SJSA1 (cell line): ENCODE measurements around the gene PARD3B. TPM values are rescaled to one million over a fixed set of nuclear protein-coding genes. Genes with fewer than 3 reads are reported as not detected.
A peak's percentile ranks its signal among the peaks of the same experiment; 100 is the strongest.

Experiments used
- DNase-seq, 2 experiments: peaks; one replicate each; pipeline ENCODE4 v3.0.0-alpha.2; 2015 to 2020; ENCODE audit warnings: low spot score in 2 of 2, low read depth in 1 of 2
- H3K27ac ChIP-seq: fragments of 250-450 bp; sonication (Bioruptor Pico); 2 replicates; pipeline ENCODE4 v1.5.1; 2020; ENCODE audit warnings: mild to moderate bottlenecking, moderate library complexity
- H3K27me3 ChIP-seq: fragments of 250-450 bp; sonication (Bioruptor Pico); replicated peaks from 2 replicates; pipeline ENCODE4 v1.5.1; 2020; ENCODE audit warnings: mild to moderate bottlenecking, moderate library complexity
- H3K36me3 ChIP-seq: fragments of 250-450 bp; sonication (Bioruptor Pico); 2 replicates; pipeline ENCODE4 v1.5.1; 2020; ENCODE audit warnings: mild to moderate bottlenecking
- H3K4me1 ChIP-seq: fragments of 250-450 bp; sonication (Bioruptor Pico); replicated peaks from 2 replicates; pipeline ENCODE4 v1.6.1; 2021; ENCODE audit warnings: mild to moderate bottlenecking
- H3K4me3 ChIP-seq: fragments of 250-450 bp; sonication (Bioruptor Pico); 2 replicates; pipeline ENCODE4 v1.5.1; 2020; ENCODE audit warnings: mild to moderate bottlenecking
- H3K9me3 ChIP-seq: fragments of 250-450 bp; sonication (Bioruptor Pico); replicated peaks from 2 replicates; pipeline ENCODE4 v1.5.1; 2020; ENCODE audit warnings: mild to moderate bottlenecking
- total RNA-seq: library from RNA; depleted of rRNA; stranded (reverse); fragments of >200 nt; shearing (Covaris generic); gene quantifications from 2 replicates; pipeline ENCODE4 v1.2.3, GENCODE V29; 2014

Gene PARD3B
- total RNA-seq, 1 experiment from 2014 or later: 10.6 TPM

DNA sequence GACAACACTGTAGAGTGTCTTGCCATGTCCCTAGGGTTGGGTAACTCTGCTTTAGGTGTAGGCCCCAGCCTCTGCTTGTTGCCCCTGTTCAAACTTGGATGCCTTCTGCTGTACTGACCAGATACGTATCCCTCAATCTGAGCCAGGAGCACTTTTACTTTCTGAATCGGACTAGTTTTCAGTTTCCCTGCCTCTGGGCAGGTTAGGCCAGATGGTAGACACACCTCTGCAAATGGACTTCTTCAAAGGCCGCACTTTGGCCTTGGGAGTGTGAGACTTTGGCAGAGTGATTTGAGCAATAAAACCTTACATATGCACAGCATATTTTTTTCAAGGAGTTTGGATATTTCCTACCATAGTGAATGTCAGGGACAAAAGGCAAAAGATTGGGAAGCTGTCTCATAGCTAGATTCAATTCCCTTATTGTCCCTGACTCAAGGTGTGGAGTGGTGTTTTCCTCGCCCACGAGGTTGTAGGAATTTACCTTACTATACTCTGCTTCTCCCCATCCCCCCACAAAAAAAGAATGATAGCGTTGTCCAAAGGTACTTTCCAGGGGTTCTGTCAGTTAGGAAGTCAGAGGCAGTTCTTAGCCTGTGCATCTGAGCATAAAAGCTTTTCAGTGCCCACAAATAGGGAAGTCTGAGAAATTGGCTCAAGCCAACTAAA is 15.3 kb upstream of the PARD3B start:
- H3K9me3 ChIP-seq: no peaks in the 10 kb centered on the region
- no peak overlapping the region for H3K27ac ChIP-seq
- no peak overlapping the region for H3K4me3 ChIP-seq
- H3K36me3 ChIP-seq: no peaks in the 10 kb centered on the region
- peaks cover 7% of the 10 kb centered on the region for H3K4me1 ChIP-seq
- no peaks in the 10 kb centered on the region for H3K27me3 ChIP-seq
- no peak for DNase-seq

GRCh38 chr2:204530464-204530805 is 14.8 kb upstream of the PARD3B start:
- DNase-seq: no peak
- no peaks in the 10 kb centered on the region for H3K9me3 ChIP-seq
- no peak overlapping the region for H3K27ac ChIP-seq
- no peak overlapping the region for H3K4me3 ChIP-seq
- H3K36me3 ChIP-seq: no peaks in the 10 kb centered on the region
- H3K27me3 ChIP-seq: no peaks in the 10 kb centered on the region
- peaks cover 7% of the 10 kb centered on the region for H3K4me1 ChIP-seq

- Histone ChIP-seq H3K4me1 (peaks cover 7% of the 10 kb centered on the region), H3K9me3 (no peaks in the 10 kb centered on the region; the same call in 1 of the 2 replicates), H3K4me3 (no peak overlapping the region), H3K36me3 (no peaks in the 10 kb centered on the region), H3K27me3 (no peaks in the 10 kb centered on the region), H3K27ac (no peak overlapping the region)
- peak in 1 of 2 experiments; percentile 36 for DNase-seq
Observed at GRCh38 chr2:204533629-204534370, 11.5 kb upstream of the PARD3B start.

- no peaks in the 10 kb centered on the region; the same call in 1 of the 2 replicates for H3K9me3 ChIP-seq
- H3K27me3 ChIP-seq: no peaks in the 10 kb centered on the region
- no peak overlapping the region for H3K4me3 ChIP-seq
- H3K36me3 ChIP-seq: no peaks in the 10 kb centered on the region
- H3K27ac ChIP-seq: no peak overlapping the region
- peaks cover 7% of the 10 kb centered on the region for H3K4me1 ChIP-seq
- DNase-seq: no peak
Observed at GRCh38 chr2:204535356-204535755, 9.9 kb upstream of the PARD3B start.

- DNase-seq: no peak
- no peaks in the 10 kb centered on the region for H3K27me3 ChIP-seq
- peaks cover 7% of the 10 kb centered on the region for H3K4me1 ChIP-seq
- no peak overlapping the region for H3K27ac ChIP-seq
- H3K4me3 ChIP-seq: no peak overlapping the region
- H3K36me3 ChIP-seq: no peaks in the 10 kb centered on the region
- H3K9me3 ChIP-seq: no peaks in the 10 kb centered on the region; the same call in 1 of the 2 replicates
Observed at GRCh38 chr2:204535764-204536163, 9.5 kb upstream of the PARD3B start.

GRCh38 chr2:204538182-204539018 is 6.9 kb upstream of the PARD3B start:
- no peaks in the 10 kb centered on the region for H3K27me3 ChIP-seq
- H3K36me3 ChIP-seq: no peaks in the 10 kb centered on the region
- no peak overlapping the region for H3K4me3 ChIP-seq
- peaks cover 7% of the 10 kb centered on the region for H3K4me1 ChIP-seq
- no peaks in the 10 kb centered on the region; the same call in 1 of the 2 replicates for H3K9me3 ChIP-seq
- no peak overlapping the region for H3K27ac ChIP-seq
- DNase-seq: no peak

DNA sequence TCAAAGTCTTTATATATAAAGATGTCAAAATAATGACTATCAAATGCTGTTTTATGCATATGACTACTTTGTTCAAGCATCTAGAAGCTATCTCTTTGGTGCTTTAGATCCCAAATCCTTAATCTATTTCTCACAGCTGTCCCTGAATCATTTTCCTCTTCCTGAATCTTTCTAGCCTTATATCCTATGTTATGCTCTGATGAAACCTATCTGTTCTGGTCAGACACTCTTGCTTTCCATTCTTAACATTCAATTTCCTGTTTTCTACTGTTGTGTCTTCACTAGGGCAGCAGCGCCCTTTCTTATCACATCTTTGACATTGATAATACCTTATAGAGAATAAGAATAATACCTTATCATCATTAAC is 6.3 kb upstream of the PARD3B start:
- DNase-seq: no peak
- Histone ChIP-seq H3K36me3 (no peaks in the 10 kb centered on the region), H3K4me3 (no peak overlapping the region), H3K4me1 (peaks cover under 1% of the 10 kb centered on the region), H3K27ac (no peak overlapping the region), H3K9me3 (no peaks in the 10 kb centered on the region; the same call in 1 of the 2 replicates), H3K27me3 (no peaks in the 10 kb centered on the region)

DNA sequence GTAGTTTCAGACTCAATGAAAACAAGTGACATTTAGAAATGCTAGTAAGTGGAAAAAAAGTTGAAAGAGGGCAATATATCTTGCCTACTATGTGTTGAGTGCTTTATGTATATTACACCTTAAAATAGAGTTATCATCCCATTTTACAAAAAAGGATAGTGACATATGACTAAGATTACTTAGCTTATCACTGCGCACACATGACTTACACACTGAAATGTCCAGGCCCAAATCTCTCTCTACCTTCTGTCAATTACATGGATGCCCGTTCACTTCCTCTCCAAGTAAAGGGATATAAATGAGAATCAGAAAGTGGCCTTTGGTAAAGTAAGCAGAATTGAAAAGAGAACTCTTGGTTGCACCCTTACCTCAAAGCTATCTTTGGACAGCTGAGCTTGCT is 3.6 kb upstream of the PARD3B start:
- DNase-seq: no peak
- H3K4me1 ChIP-seq: peaks cover 12% of the 10 kb centered on the region
- no peak overlapping the region for H3K27ac ChIP-seq
- no peak overlapping the region for H3K4me3 ChIP-seq
- no peaks in the 10 kb centered on the region for H3K27me3 ChIP-seq
- H3K36me3 ChIP-seq: peaks cover 9% of the 10 kb centered on the region
- H3K9me3 ChIP-seq: no peaks in the 10 kb centered on the region; the same call in 1 of the 2 replicates

DNA sequence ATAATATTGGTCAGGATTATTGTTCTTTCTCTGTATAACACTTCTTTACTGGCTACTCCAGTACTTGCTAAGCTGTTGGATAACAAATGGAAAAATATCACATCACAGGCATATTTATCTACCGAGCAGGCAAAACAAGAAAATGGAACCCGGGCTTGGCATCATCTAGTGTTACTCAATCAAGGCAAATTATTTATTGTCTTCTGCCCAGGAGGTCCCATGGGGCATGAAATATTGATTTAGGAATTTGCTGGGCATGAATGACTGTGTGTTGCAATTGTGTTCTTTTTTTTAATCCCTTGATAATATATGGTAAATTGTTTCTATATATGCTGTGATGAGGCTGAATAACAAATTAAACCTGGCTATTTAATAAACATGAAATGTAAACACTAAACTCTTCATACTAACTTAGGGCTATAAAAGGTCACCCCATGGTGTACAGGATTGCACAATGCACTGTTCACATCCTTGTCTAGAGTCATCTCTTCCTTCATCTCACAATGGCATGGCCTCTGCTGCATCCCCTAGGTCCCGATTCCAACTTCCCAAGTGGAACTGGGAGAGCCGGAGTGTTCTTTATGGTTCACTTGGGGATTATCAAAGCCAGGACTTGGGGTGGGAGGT is 2.2 kb upstream of the PARD3B start:
- H3K27ac ChIP-seq: no peak overlapping the region
- H3K9me3 ChIP-seq: no peaks in the 10 kb centered on the region
- H3K4me1 ChIP-seq: peaks cover 19% of the 10 kb centered on the region
- DNase-seq: no peak
- no peaks in the 10 kb centered on the region for H3K27me3 ChIP-seq
- H3K4me3 ChIP-seq: no peak overlapping the region
- peaks cover 9% of the 10 kb centered on the region for H3K36me3 ChIP-seq

DNA sequence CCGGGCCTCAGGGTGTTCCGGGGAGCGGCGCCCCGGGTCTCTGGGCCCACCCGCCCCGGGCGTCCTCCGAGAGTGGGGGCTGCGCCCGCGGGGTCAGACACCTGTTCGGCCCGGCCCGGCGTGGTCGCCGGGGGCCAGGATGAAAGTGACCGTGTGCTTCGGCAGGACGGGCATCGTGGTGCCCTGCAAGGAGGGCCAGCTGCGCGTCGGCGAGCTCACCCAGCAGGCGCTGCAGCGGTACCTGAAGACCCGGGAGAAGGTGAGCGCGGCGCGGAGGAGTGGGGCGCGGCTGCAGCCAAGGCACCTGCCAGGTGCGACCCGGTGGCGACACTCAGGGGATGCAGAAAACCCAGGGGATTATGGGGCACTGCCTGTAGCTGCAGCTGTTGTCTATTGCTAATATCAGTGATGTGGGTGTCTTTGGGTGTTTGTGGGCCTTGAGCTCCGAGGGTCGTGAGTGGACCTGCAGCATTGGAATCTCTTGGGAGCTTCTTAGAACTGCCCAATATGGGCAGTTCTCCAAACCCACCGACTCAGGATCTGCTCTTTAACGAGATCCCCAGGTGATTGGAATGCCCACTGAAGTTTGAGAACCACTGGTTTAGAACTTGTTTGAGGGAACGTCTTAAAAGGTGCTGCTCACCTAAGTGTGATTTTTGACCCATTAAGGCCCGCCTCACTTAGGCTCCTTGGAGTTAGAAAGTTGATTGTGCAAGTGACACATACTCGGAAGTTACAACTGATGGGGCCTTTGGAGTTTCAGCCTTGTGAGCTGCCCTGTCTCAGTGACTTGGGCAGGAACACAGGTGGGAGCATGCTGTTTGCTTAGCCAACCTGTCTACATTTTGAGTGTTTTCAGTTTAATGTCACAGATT is 823 bp downstream of the PARD3B start:
- H3K4me1 ChIP-seq: peaks cover 46% of the 10 kb centered on the region
- H3K9me3 ChIP-seq: no peaks in the 10 kb centered on the region
- peak overlapping the region; percentile 79 for H3K27ac ChIP-seq
- H3K36me3 ChIP-seq: peaks cover 9% of the 10 kb centered on the region
- DNase-seq: peak in 1 of 2 experiments; percentile 15
- H3K27me3 ChIP-seq: no peaks in the 10 kb centered on the region
- H3K4me3 ChIP-seq: peak overlapping the region; percentile 88

DNA sequence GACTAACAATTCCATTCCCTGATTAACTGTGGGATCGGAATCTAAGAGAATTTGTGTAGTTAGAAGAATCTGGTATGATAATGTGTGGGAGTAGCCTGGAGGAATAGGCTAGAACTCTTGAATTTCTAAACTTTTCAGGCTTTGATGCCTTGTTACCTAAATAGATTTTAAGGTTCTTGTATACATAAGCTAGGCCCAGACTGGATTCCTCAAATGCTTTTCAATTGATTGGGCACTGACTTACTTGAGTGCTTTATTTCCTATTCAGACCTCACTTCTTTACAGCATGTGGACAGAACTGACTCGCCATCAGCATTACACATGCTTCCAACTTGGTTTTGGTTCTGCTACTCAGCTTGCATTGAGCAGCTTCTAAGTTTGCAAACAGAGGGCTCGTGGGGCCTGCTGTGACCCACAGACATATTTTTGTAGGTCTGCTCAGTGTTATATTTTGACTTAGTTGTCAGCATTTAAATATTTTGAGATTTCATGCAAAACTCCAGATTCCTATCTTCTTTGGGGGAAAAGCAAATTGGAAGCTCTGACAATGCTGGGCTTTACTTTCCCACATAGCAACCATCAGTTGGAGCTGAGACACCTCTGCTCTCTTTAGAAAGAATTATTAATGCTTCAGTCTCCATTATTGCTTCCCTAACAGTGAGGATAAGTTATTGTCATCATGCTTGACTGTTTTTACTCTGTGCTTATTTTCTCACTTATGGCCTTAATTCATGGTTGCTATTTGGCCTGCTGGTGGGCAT is 5.7 kb downstream of the PARD3B start:
- Histone ChIP-seq H3K4me3 (no peak overlapping the region), H3K27ac (peak overlapping the region; percentile 82), H3K4me1 (peaks cover 54% of the 10 kb centered on the region), H3K27me3 (no peaks in the 10 kb centered on the region), H3K9me3 (no peaks in the 10 kb centered on the region), H3K36me3 (peaks cover under 1% of the 10 kb centered on the region; the same call in 1 of the 2 replicates)
- DNase-seq: peak; percentile 54 to 88

DNA sequence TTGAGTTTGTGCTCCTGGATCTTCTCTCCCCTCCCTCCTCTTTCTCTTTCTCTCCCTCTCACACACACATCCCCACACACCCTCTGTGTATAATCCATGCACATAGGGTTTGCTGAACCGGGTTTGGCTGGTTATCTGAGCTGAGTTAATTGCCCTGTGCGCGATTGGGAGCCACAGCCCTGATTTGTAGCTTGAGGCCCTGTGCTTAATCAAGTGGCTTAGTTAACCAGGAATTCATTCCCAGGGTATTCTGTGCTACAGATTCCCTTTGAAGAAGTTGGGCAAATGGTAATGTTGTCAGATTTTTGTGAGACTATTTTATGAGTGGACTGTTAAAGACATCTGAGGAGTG is 6.2 kb downstream of the PARD3B start:
- H3K9me3 ChIP-seq: no peaks in the 10 kb centered on the region
- H3K4me3 ChIP-seq: no peak overlapping the region
- peaks cover 51% of the 10 kb centered on the region for H3K4me1 ChIP-seq
- H3K36me3 ChIP-seq: no peaks in the 10 kb centered on the region
- no peak for DNase-seq
- no peaks in the 10 kb centered on the region for H3K27me3 ChIP-seq
- peak overlapping the region; percentile 82 for H3K27ac ChIP-seq
